Stimulated activated CD4-positive, alpha-beta T cell treated with anti-CD3 and anti-CD28 coated beads, TNF-alpha, amount 100 ng/mL, for 24 hours (primary cell): ENCODE data around the gene LIFR.
"Not testable (repeated sequence)": the region's sequence is repeated elsewhere in the genome, so short reads cannot be mapped to it uniquely, and the experiment has no call there.

ENCODE experiments used
- DNase-seq, 3 experiments: peaks; one replicate each; pipeline ENCODE4 v3.0.0-alpha.2; 2020; ENCODE audit warnings: low read depth in 3 of 3

LIFR gene

GRCh38 chr5:38519476-38519875 lies 37.0 kb downstream of the LIFR start:
- DNase-seq, result no peak

GRCh38 chr5:38518341-38518740 lies 38.1 kb downstream of the LIFR start:
- DNase-seq, result no peak

- DNase-seq, result not testable (repeated sequence)
These were observed 39.8 kb downstream of the LIFR start for GRCh38 chr5:38516649-38517048.

- DNase-seq, result no peak
These were observed 40.8 kb downstream of the LIFR start for GRCh38 chr5:38515646-38516045.

GRCh38 chr5:38515092-38515491 lies 41.4 kb downstream of the LIFR start:
- no peak for DNase-seq

GRCh38 chr5:38509185-38509584 lies 47.3 kb downstream of the LIFR start:
- no peak for DNase-seq

- no peak for DNase-seq
These were observed 50.1 kb downstream of the LIFR start for GRCh38 chr5:38506302-38506701.

- no peak for DNase-seq
These were observed 55.7 kb downstream of the LIFR start for GRCh38 chr5:38500573-38501260.

- no peak for DNase-seq
These were observed 58.5 kb downstream of the LIFR start for GRCh38 chr5:38497946-38498345.

GRCh38 chr5:38494763-38495162 lies 61.7 kb downstream of the LIFR start:
- DNase-seq, result no peak

- no peak for DNase-seq
These were observed 62.3 kb downstream of the LIFR start for GRCh38 chr5:38494175-38494574.

- no peak for DNase-seq
These were observed 72.5 kb downstream of the LIFR start for GRCh38 chr5:38483805-38484398.

- no peak for DNase-seq
These were observed 77.0 kb downstream of the LIFR start for GRCh38 chr5:38479315-38479904.

- DNase-seq, result no peak
These were observed 77.6 kb downstream of the LIFR start for GRCh38 chr5:38478878-38479277.

- no peak for DNase-seq
These were observed 78.3 kb downstream of the LIFR start for GRCh38 chr5:38478166-38478565.

GRCh38 chr5:38473008-38473407 lies 83.4 kb downstream of the LIFR start:
- no peak for DNase-seq

GRCh38 chr5:38472541-38472940 lies 83.9 kb downstream of the LIFR start:
- DNase-seq, result no peak

GRCh38 chr5:38471709-38472108 lies 84.7 kb downstream of the LIFR start:
- DNase-seq, result no peak

GRCh38 chr5:38469707-38470267 lies 86.7 kb downstream of the LIFR start:
- DNase-seq, result no peak

GRCh38 chr5:38468978-38469706 lies 87.3 kb downstream of the LIFR start:
- no peak for DNase-seq

- DNase-seq, result no peak
These were observed 88.2 kb downstream of the LIFR start for GRCh38 chr5:38468202-38468673.

GRCh38 chr5:38467353-38468040 lies 88.9 kb downstream of the LIFR start:
- no peak for DNase-seq
